Activated naive CD4-positive, alpha-beta T cell treated with anti-CD3 and anti-CD28 coated beads for 36 hours (primary cell): ENCODE measurements around the gene NRSN2. TPM values are rescaled to one million over a fixed set of nuclear protein-coding genes. Genes with fewer than 3 reads are reported as not detected.
"Not testable (repeated sequence)": the region's sequence is repeated elsewhere in the genome, so short reads cannot be mapped to it uniquely, and the experiment has no call there.

Experiments
- CTCF ChIA-PET: fragments of 350-600 bp; sonication (Branson Sonifier 250); formaldehyde crosslinking; loops from one replicate; lab custom pipeline; 2021; ENCODE audit warnings: antibody characterized with exemption; lab: Charles Lee
- DNase-seq: peaks from one replicate; pipeline ENCODE4 v3.0.0-alpha.2; 2020
- H3K27ac Mint-ChIP-seq: one replicate; pipeline ENCODE4 v1.8.0; 2021; ENCODE audit warnings: mild to moderate bottlenecking, mixed read lengths
- H3K27me3 Mint-ChIP-seq: one replicate; pipeline ENCODE4 v1.8.0; 2021; ENCODE audit warnings: low read depth, mixed read lengths
- H3K36me3 Mint-ChIP-seq: one replicate; pipeline ENCODE4 v1.8.0; 2021; ENCODE audit warnings: low read depth, mixed read lengths
- H3K4me1 Mint-ChIP-seq: one replicate; pipeline ENCODE4 v1.8.0; 2021; ENCODE audit warnings: low read depth, mixed read lengths
- H3K4me3 Mint-ChIP-seq: one replicate; pipeline ENCODE4 v1.8.0; 2021; ENCODE audit warnings: mild to moderate bottlenecking, moderate library complexity, mixed read lengths
- H3K9me3 Mint-ChIP-seq: one replicate; pipeline ENCODE4 v1.8.0; 2021; ENCODE audit warnings: mixed read lengths
- intact Hi-C: fragments of 100-400 bp; cut with micrococcal nuclease; formaldehyde crosslinking; loops from one replicate; pipeline ENCODE4 v1.15.1; 2023
- total RNA-seq, 2 experiments: library from RNA; stranded (reverse); gene quantifications; one replicate each; pipeline ENCODE4 v1.2.3, GENCODE V29; 2021

The NRSN2 gene
- total RNA-seq, 2 experiments from 2014 or later: 3.9 to 4.2 TPM

GRCh38 chr20:371755-372542 lies 25.0 kb downstream of the NRSN2 start:
- intact Hi-C loops: no loop called here
- Mint-ChIP-seq H3K27me3 (no peaks in the 10 kb centered on the region), H3K4me1 (peaks cover 27% of the 10 kb centered on the region), H3K27ac (peak overlapping the region; percentile 51), H3K4me3 (no peak overlapping the region), H3K9me3 (no peaks in the 10 kb centered on the region), H3K36me3 (no peaks in the 10 kb centered on the region)
- DNase-seq: no peak
- CTCF ChIA-PET: interaction anchor here (0.6 to 2.3 kb wide), 4 partner anchors 10 to 299 kb away, joined by 3 to 12 read pairs (median 4); no protein-coding TSS in a partner anchor

- peaks cover 24% of the 10 kb centered on the region for H3K4me1 Mint-ChIP-seq
- H3K9me3 Mint-ChIP-seq, DNase-seq, H3K27ac Mint-ChIP-seq, intact Hi-C loops, H3K4me3 Mint-ChIP-seq, H3K36me3 Mint-ChIP-seq, H3K27me3 Mint-ChIP-seq: not testable (repeated sequence)
- CTCF ChIA-PET: interaction anchor here (0.6 to 2.3 kb wide), 4 partner anchors 11 to 298 kb away, joined by 3 to 12 read pairs (median 4); no protein-coding TSS in a partner anchor
Observed at GRCh38 chr20:372543-373082, 25.7 kb downstream of the NRSN2 start.

GRCh38 chr20:373171-373890 lies 26.4 kb downstream of the NRSN2 start:
- no peak overlapping the region for H3K27ac Mint-ChIP-seq
- intact Hi-C loops: no loop called here
- no peaks in the 10 kb centered on the region for H3K9me3 Mint-ChIP-seq
- no peak overlapping the region for H3K4me3 Mint-ChIP-seq
- H3K4me1 Mint-ChIP-seq: peaks cover 24% of the 10 kb centered on the region
- no peaks in the 10 kb centered on the region for H3K36me3 Mint-ChIP-seq
- CTCF ChIA-PET: no interaction called here
- no peaks in the 10 kb centered on the region for H3K27me3 Mint-ChIP-seq
- DNase-seq: peak; percentile 31

- Mint-ChIP-seq H3K27ac (no peak overlapping the region), H3K4me3 (no peak overlapping the region), H3K4me1 (peaks cover 29% of the 10 kb centered on the region), H3K36me3 (no peaks in the 10 kb centered on the region), H3K9me3 (no peaks in the 10 kb centered on the region), H3K27me3 (no peaks in the 10 kb centered on the region)
- CTCF ChIA-PET: no interaction called here
- intact Hi-C loops: no loop called here
- no peak for DNase-seq
Observed at GRCh38 chr20:375265-375889, 28.5 kb downstream of the NRSN2 start.

DNA sequence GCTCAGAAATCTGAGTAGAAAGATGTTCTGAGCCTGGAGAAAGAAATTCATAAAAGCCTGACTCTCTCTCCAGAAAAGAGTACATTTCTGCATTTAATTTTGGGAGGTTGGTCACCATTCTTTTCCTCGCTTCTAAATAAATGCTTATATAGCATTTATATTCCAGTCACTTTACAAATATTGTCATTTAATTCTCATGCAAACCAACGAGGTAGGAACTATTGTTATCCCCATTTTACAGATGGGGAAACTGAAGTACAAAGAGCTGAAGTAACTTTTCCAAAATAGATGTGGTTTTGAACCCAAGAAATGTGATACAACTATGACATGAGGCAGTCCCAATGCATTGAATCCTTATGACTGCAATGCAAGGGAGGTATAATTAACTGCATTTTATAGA lies 29.2 kb downstream of the NRSN2 start:
- intact Hi-C loops: no loop called here
- Mint-ChIP-seq H3K4me3 (no peak overlapping the region), H3K27ac (no peak overlapping the region), H3K27me3 (no peaks in the 10 kb centered on the region), H3K9me3 (no peaks in the 10 kb centered on the region), H3K36me3 (no peaks in the 10 kb centered on the region), H3K4me1 (peaks cover 29% of the 10 kb centered on the region)
- DNase-seq: no peak
- CTCF ChIA-PET: no interaction called here

DNA sequence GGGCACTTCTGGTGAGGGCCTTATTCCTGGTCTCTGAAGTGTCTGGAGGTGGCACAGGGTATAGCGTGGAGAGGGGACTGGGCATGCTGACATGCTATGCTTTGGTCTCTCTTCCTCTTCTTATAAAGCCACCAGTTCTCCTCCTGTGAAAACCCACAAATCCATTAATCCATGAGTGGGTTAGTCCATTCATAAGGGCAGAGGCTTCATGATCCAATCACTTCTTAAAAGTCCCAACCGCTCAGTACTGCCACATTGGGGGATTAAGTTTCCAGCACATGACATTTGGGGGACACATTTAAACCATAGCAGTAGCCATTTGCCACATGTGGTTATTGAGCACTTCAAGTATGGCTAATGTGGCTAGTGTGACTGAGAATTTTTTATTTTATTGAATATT lies 29.8 kb downstream of the NRSN2 start:
- DNase-seq: no peak
- intact Hi-C loops: no loop called here
- Mint-ChIP-seq H3K27me3 (no peaks in the 10 kb centered on the region), H3K36me3 (no peaks in the 10 kb centered on the region), H3K4me3 (no peak overlapping the region), H3K4me1 (peaks cover 23% of the 10 kb centered on the region), H3K27ac (no peak overlapping the region), H3K9me3 (no peaks in the 10 kb centered on the region)
- CTCF ChIA-PET: interaction anchor here (0.5 to 1.0 kb wide), 2 partner anchors 39 to 47 kb away, joined by 3 read pairs; no protein-coding TSS in a partner anchor

GRCh38 chr20:377578-377977 lies 30.7 kb downstream of the NRSN2 start:
- DNase-seq, H3K27me3 Mint-ChIP-seq, H3K36me3 Mint-ChIP-seq, H3K4me3 Mint-ChIP-seq, H3K9me3 Mint-ChIP-seq, H3K27ac Mint-ChIP-seq, intact Hi-C loops: not testable (repeated sequence)
- CTCF ChIA-PET: interaction anchor here (0.5 to 1.0 kb wide), 3 partner anchors 21 to 48 kb away, joined by 3 read pairs; no protein-coding TSS in a partner anchor
- H3K4me1 Mint-ChIP-seq: peaks cover 23% of the 10 kb centered on the region

GRCh38 chr20:378961-379336 lies 32.0 kb downstream of the NRSN2 start:
- no peaks in the 10 kb centered on the region for H3K27me3 Mint-ChIP-seq
- H3K4me3 Mint-ChIP-seq: peak overlapping the region; percentile 83
- no peaks in the 10 kb centered on the region for H3K9me3 Mint-ChIP-seq
- peaks cover 2% of the 10 kb centered on the region for H3K36me3 Mint-ChIP-seq
- H3K27ac Mint-ChIP-seq: peak overlapping the region; percentile 24
- peaks cover 23% of the 10 kb centered on the region for H3K4me1 Mint-ChIP-seq
- no peak for DNase-seq
- intact Hi-C loops: no loop called here
- CTCF ChIA-PET: interaction anchor here (0.7 to 1.2 kb wide), 2 partner anchors 98 to 440 kb away, joined by 3 read pairs; no protein-coding TSS in a partner anchor

DNA sequence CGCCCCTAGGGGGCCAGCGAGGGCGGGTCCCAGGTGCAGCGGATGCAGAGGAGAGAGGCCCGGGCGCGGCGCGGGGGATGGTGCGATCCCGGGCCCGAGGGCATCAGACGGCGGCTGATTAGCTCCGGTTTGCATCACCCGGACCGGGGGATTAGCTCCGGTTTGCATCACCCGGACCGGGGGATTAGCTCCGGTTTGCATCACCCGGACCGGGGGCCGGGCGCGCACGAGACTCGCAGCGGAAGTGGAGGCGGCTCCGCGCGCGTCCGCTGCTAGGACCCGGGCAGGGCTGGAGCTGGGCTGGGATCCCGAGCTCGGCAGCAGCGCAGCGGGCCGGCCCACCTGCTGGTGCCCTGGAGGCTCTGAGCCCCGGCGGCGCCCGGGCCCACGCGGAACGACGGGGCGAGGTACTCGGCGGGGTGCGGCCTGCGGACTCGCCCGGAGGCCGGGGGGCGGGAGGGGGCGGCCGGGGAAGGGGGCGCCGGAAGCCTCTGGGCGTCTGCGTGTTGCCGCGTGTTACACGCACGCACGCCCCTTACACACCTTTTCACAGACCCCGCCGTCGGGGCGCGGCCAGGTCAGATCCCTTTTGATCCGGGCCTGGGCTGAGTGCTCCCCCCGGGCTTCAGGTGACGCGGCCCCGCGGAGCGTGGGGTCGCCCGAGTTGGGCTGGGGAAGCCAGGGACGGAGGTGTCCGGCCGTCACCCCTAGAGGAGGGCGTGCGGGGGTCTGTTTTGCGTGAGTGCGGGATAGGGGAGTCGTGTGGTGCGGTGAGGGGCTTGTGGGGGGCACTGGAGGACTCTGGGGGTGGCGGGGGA lies 34.1 kb downstream of the NRSN2 start:
- intact Hi-C loops: loop anchor here (1.0 to 5.0 kb wide), 3 partner anchors 14 to 34 kb away; partner anchors contain the start of genes NRSN2 and RBCK1
- H3K27ac Mint-ChIP-seq: peak overlapping the region; percentile 92
- no peaks in the 10 kb centered on the region for H3K9me3 Mint-ChIP-seq
- peaks cover 25% of the 10 kb centered on the region for H3K4me1 Mint-ChIP-seq
- CTCF ChIA-PET: interaction anchor here (0.6 to 1.5 kb wide), 4 partner anchors 19 to 1391 kb away, joined by 3 to 4 read pairs (median 4); no protein-coding TSS in a partner anchor
- H3K27me3 Mint-ChIP-seq: no peaks in the 10 kb centered on the region
- H3K36me3 Mint-ChIP-seq: peaks cover 10% of the 10 kb centered on the region
- H3K4me3 Mint-ChIP-seq: peak overlapping the region; percentile 83
- peak; percentile 82 for DNase-seq

DNA sequence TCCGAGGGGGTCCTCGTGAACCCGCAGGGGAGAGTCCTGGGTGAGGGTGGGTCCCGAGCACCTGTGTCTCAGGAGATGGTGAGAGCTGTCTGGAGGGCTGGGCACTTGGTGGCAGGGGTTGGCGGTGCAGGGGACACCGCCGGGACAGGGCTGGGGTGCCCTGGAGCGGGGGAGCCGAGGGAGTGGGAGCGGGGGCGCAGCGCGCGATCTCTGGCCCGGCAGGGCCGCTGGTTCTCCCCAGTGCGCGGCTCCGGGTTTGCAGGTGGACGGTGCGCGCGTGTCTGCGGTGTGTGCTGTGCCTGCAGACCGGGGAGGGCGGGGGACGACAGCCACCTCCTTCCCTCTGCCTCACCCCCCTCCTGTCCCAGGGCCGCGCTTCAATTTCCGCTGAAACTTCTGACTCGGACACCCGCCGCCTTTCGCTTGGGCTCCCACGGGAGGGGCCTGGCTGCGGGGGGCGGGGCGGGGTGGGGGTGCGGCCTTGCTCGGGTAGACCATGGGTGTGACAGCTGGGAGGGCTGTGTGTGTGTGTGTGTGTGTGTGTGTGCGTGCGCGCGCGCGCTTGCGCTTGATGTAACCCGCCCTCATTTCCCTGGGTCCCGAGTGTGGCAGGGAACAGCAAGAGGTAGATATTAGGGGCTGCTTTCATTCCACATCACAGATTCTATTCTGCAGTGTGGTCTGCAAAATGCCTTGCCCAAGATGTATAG lies 34.8 kb downstream of the NRSN2 start:
- Mint-ChIP-seq H3K9me3 (no peaks in the 10 kb centered on the region), H3K27me3 (no peaks in the 10 kb centered on the region), H3K4me3 (peak overlapping the region; percentile 83), H3K36me3 (peaks cover 14% of the 10 kb centered on the region), H3K27ac (peak overlapping the region; percentile 83), H3K4me1 (peaks cover 25% of the 10 kb centered on the region)
- DNase-seq: peak; percentile 81
- CTCF ChIA-PET: interaction anchor here (0.8 to 1.8 kb wide), 3 partner anchors 15 to 44 kb away, joined by 3 to 5 read pairs (median 3); no protein-coding TSS in a partner anchor
- intact Hi-C loops: loop anchor here (1.0 to 5.0 kb wide), 3 partner anchors 15 to 34 kb away; partner anchors contain the start of genes NRSN2 and RBCK1
